Hindlimb muscle (tissue), 1 donor: ENCODE measurements around the gene OSBPL1A. TPM values are rescaled to one million over a fixed set of nuclear protein-coding genes. Genes with fewer than 3 reads are reported as not detected.

Experiments
- DNase-seq: peaks from one replicate; pipeline ENCODE4 v3.0.0-alpha.2; 2013
- polyA plus RNA-seq: library from polyadenylated mRNA; unstranded; fragments of 120-200 nt; gene quantifications from one replicate; pipeline ENCODE4 v1.2.1, GENCODE V29; 2013; ENCODE audit not compliant: insufficient read length

OSBPL1A gene
- polyA plus RNA-seq, 1 donor, result 53.9 TPM

- DNase-seq, result no peak
These were observed 132.0 kb downstream of the OSBPL1A start for GRCh38 chr18:24265502-24266064.

GRCh38 chr18:24263050-24263449 lies 134.6 kb downstream of the OSBPL1A start:
- DNase-seq, result no peak

- DNase-seq, result no peak
These were observed 135.5 kb downstream of the OSBPL1A start for GRCh38 chr18:24262087-24262486.

- no peak for DNase-seq
These were observed 137.6 kb downstream of the OSBPL1A start for GRCh38 chr18:24259869-24260641.

GRCh38 chr18:24254071-24254470 lies 143.6 kb downstream of the OSBPL1A start:
- DNase-seq, result no peak

GRCh38 chr18:24249716-24250115 lies 147.9 kb downstream of the OSBPL1A start:
- no peak for DNase-seq

- DNase-seq, result no peak
These were observed 149.3 kb downstream of the OSBPL1A start for GRCh38 chr18:24248359-24248758.

- no peak for DNase-seq
These were observed 151.5 kb downstream of the OSBPL1A start for GRCh38 chr18:24246143-24246542.

- no peak for DNase-seq
These were observed 152.9 kb downstream of the OSBPL1A start for GRCh38 chr18:24244698-24245097.

GRCh38 chr18:24243677-24244076 lies 153.9 kb downstream of the OSBPL1A start:
- no peak for DNase-seq

- no peak for DNase-seq
These were observed 158.3 kb downstream of the OSBPL1A start for GRCh38 chr18:24239341-24239740.

GRCh38 chr18:24238387-24238786 lies 159.2 kb downstream of the OSBPL1A start:
- DNase-seq, result no peak

GRCh38 chr18:24234850-24235418 lies 162.7 kb downstream of the OSBPL1A start:
- DNase-seq, result no peak

- DNase-seq, result peak; percentile 16
These were observed 163.3 kb downstream of the OSBPL1A start for GRCh38 chr18:24234330-24234729.

GRCh38 chr18:24232800-24233199 lies 164.8 kb downstream of the OSBPL1A start:
- no peak for DNase-seq

GRCh38 chr18:24231773-24232735 lies 165.6 kb downstream of the OSBPL1A start:
- peak; percentile 30 for DNase-seq

GRCh38 chr18:24230766-24231165 lies 166.9 kb downstream of the OSBPL1A start:
- DNase-seq, result no peak

- DNase-seq, result no peak
These were observed 169.0 kb downstream of the OSBPL1A start for GRCh38 chr18:24228667-24229041.

- no peak for DNase-seq
These were observed 169.5 kb downstream of the OSBPL1A start for GRCh38 chr18:24227977-24228666.

- no peak for DNase-seq
These were observed 177.3 kb downstream of the OSBPL1A start for GRCh38 chr18:24220318-24220688.

GRCh38 chr18:24219561-24220317 lies 177.9 kb downstream of the OSBPL1A start:
- DNase-seq, result no peak

GRCh38 chr18:24214913-24215312 lies 182.7 kb downstream of the OSBPL1A start:
- no peak for DNase-seq
